ENCODE measurements around the gene BMPR1A. TPM values are rescaled to one million over a fixed set of nuclear protein-coding genes. Genes with fewer than 3 reads are reported as not detected.

Gene BMPR1A
- total and polyA plus RNA-seq, 2 of the 4 experiments (the other 2 are of a cell fraction): 15.9 to 93.7 TPM

Small RNAs within 50 kb of the gene (microRNA-seq; reads per million reads assigned to microRNA genes)
- gene RNU1-19P (ENCODE audit: insufficient read depth, insufficient read length): not detected

Small RNAs within 50 kb of the gene (small RNA-seq; reads per million reads assigned to genes)
- 0 to 3.0 (median 0.08) reads per million in 5 experiments for gene RNU1-19P

Other genes starting within 250 kb of the BMPR1A start
- gene WAPL, start 234.8 kb upstream of the BMPR1A start, total RNA-seq (2012; rRNA removed): 31.7 and 49.4 TPM in 2 replicates
- 9.5 and 11.5 TPM in 2 replicates for gene WAPL, start 234.8 kb upstream of the BMPR1A start, polyA plus RNA-seq (2012; rRNA removed)
- not detected in 2 replicates for gene OPN4, start 102.1 kb upstream of the BMPR1A start, total RNA-seq (2012; rRNA removed)
- gene OPN4, start 102.1 kb upstream of the BMPR1A start, polyA plus RNA-seq (2012; rRNA removed): 0.03 TPM in 1 of 2 replicates, not detected in the other
- 0.28 and 0.36 TPM in 2 replicates for gene LDB3, start 88.1 kb upstream of the BMPR1A start, total RNA-seq (2012; rRNA removed)
- 2.6 and 3.2 TPM in 2 replicates for gene LDB3, start 88.1 kb upstream of the BMPR1A start, polyA plus RNA-seq (2012; rRNA removed)
- 0.56 and 1.8 TPM in 2 replicates for gene MMRN2, start 201.0 kb downstream of the BMPR1A start, total RNA-seq (2012; rRNA removed)
- gene MMRN2, start 201.0 kb downstream of the BMPR1A start, polyA plus RNA-seq (2012; rRNA removed): 1.0 and 1.6 TPM in 2 replicates
- 10.6 and 11.9 TPM in 2 replicates for gene SNCG, start 202.0 kb downstream of the BMPR1A start, total RNA-seq (2012; rRNA removed)
- gene SNCG, start 202.0 kb downstream of the BMPR1A start, polyA plus RNA-seq (2012; rRNA removed): 17.9 and 19.0 TPM in 2 replicates
- 2.3 and 2.5 TPM in 2 replicates for gene ADIRF, start 211.9 kb downstream of the BMPR1A start, total RNA-seq (2012; rRNA removed)
- gene ADIRF, start 211.9 kb downstream of the BMPR1A start, polyA plus RNA-seq (2012; rRNA removed): 7.2 and 12.4 TPM in 2 replicates